H9 (cell line): ENCODE results near the gene STAC2. TPM values are rescaled to one million over a fixed set of nuclear protein-coding genes. Genes with fewer than 3 reads are reported as not detected.
A peak's percentile ranks its signal among the peaks of the same experiment; 100 is the strongest.

Source experiments
- DNase-seq: peaks from one replicate; pipeline ENCODE4 v3.0.0-alpha.2; 2017
- H2AFZ ChIP-seq: one replicate; pipeline ENCODE4 v1.6.1; 2013; ENCODE audit warnings: mild to moderate bottlenecking, low read length, control low read depth, moderate library complexity
- H2AK5ac ChIP-seq: 2 replicates; pipeline ENCODE4 v1.6.1; 2013; ENCODE audit warnings: low read length, control low read depth, mixed read lengths; ENCODE audit not compliant: insufficient read length
- H2BK120ac ChIP-seq: one replicate; pipeline ENCODE4 v1.6.1; 2013; ENCODE audit warnings: low read depth, mild to moderate bottlenecking, low read length, control low read depth, inconsistent platforms; ENCODE audit not compliant: poor library complexity, severe bottlenecking
- H2BK12ac ChIP-seq: 2 replicates; pipeline ENCODE4 v1.6.1; 2013; ENCODE audit warnings: low read length, control low read depth, mixed read lengths, low read depth; ENCODE audit not compliant: insufficient read length
- H2BK15ac ChIP-seq: 2 replicates; pipeline ENCODE4 v1.6.1; 2013; ENCODE audit warnings: low read depth, low read length, control low read depth
- H2BK20ac ChIP-seq: one replicate; pipeline ENCODE4 v1.6.1; 2013; ENCODE audit warnings: low read depth, mild to moderate bottlenecking, low read length, control low read depth, inconsistent platforms; ENCODE audit not compliant: poor library complexity, severe bottlenecking
- H2BK5ac ChIP-seq: 2 replicates; pipeline ENCODE4 v1.6.1; 2013; ENCODE audit warnings: low read length, control low read depth, mixed read lengths; ENCODE audit not compliant: insufficient read length
- H3K14ac ChIP-seq: 2 replicates; pipeline ENCODE4 v1.6.1; 2013; ENCODE audit warnings: low read length, control low read depth; ENCODE audit not compliant: insufficient read depth
- H3K18ac ChIP-seq: 2 replicates; pipeline ENCODE4 v1.6.1; 2013; ENCODE audit warnings: low read depth, mild to moderate bottlenecking, mixed read lengths, low read length, control low read depth; ENCODE audit not compliant: insufficient read length
- H3K23ac ChIP-seq: 2 replicates; pipeline ENCODE4 v1.6.1; 2013; ENCODE audit warnings: low read length, control low read depth, mixed read lengths, low read depth; ENCODE audit not compliant: insufficient read length
- H3K23me2 ChIP-seq: 2 replicates; pipeline ENCODE4 v1.6.1; 2013; ENCODE audit warnings: low read depth, mild to moderate bottlenecking, mixed read lengths, low read length, control low read depth; ENCODE audit not compliant: insufficient read length, poor library complexity, severe bottlenecking
- H3K27ac ChIP-seq: 2 replicates; pipeline ENCODE4 v1.5.1; 2013; ENCODE audit warnings: low read length, control low read depth, mixed read lengths, low read depth; ENCODE audit not compliant: insufficient read length
- H3K27me3 ChIP-seq: 2 replicates; pipeline ENCODE4 v1.6.1; 2013; ENCODE audit warnings: low read length, control low read depth, inconsistent platforms; ENCODE audit not compliant: insufficient read depth
- H3K4ac ChIP-seq: 2 replicates; pipeline ENCODE4 v1.6.1; 2013; ENCODE audit warnings: low read depth, mild to moderate bottlenecking, control low read depth, inconsistent platforms, low read length, moderate library complexity
- H3K4me1 ChIP-seq: 2 replicates; pipeline ENCODE4 v1.6.1; 2013; ENCODE audit warnings: low read length, control low read depth, inconsistent platforms; ENCODE audit not compliant: insufficient read depth
- H3K4me2 ChIP-seq: 2 replicates; pipeline ENCODE4 v1.6.1; 2013; ENCODE audit warnings: low read length, control low read depth, mixed read lengths; ENCODE audit not compliant: insufficient read length, insufficient read depth
- H3K56ac ChIP-seq: 2 replicates; pipeline ENCODE4 v1.6.1; 2013; ENCODE audit warnings: low read depth, mild to moderate bottlenecking, mixed read lengths, low read length, control low read depth; ENCODE audit not compliant: insufficient read length
- H3K79me1 ChIP-seq: 2 replicates; pipeline ENCODE4 v1.6.1; 2013; ENCODE audit warnings: low read depth, mild to moderate bottlenecking, moderate library complexity, low read length, control low read depth, inconsistent platforms; ENCODE audit not compliant: insufficient read depth, poor library complexity, severe bottlenecking
- H3K79me2 ChIP-seq: 2 replicates; pipeline ENCODE4 v1.6.1; 2013; ENCODE audit warnings: low read length, control low read depth, inconsistent platforms; ENCODE audit not compliant: insufficient read depth
- H3K9ac ChIP-seq: 2 replicates; pipeline ENCODE4 v1.6.1; 2013; ENCODE audit warnings: low read length, control low read depth, mixed read lengths; ENCODE audit not compliant: insufficient read length; ENCODE audit errors: extremely low read depth
- H3K9me3 ChIP-seq: one replicate; pipeline ENCODE4 v1.6.1; 2013; ENCODE audit warnings: low read depth, low read length, inconsistent platforms; ENCODE audit not compliant: control insufficient read depth
- H3T11ph ChIP-seq: one replicate; pipeline ENCODE4 v1.6.1; 2013; ENCODE audit warnings: mild to moderate bottlenecking, low read length, control low read depth, inconsistent platforms
- H4K20me1 ChIP-seq: one replicate; pipeline ENCODE4 v1.6.1; 2013; ENCODE audit not compliant: control insufficient read depth, insufficient read length, insufficient read depth
- H4K5ac ChIP-seq: 2 replicates; pipeline ENCODE4 v1.6.1; 2013; ENCODE audit warnings: low read depth, mild to moderate bottlenecking, mixed read lengths, low read length, control low read depth; ENCODE audit not compliant: insufficient read length
- H4K8ac ChIP-seq: replicated peaks from 2 replicates; pipeline ENCODE4 v1.6.1; 2013; ENCODE audit warnings: low read length, control low read depth, mixed read lengths, low read depth; ENCODE audit not compliant: insufficient read length
- H4K91ac ChIP-seq: 2 replicates; pipeline ENCODE4 v1.6.1; 2013; ENCODE audit warnings: low read depth, mild to moderate bottlenecking, moderate library complexity, mixed read lengths, low read length, control low read depth; ENCODE audit not compliant: insufficient read length
- H3K27ac Mint-ChIP-seq, 3 experiments: 2 replicates in 2 of 3; 3 replicates in 1 of 3; pipeline ENCODE4 v1.8.0; 2020 to 2021; ENCODE audit warnings: mixed read lengths in 3 of 3, mild to moderate bottlenecking in 1 of 3, moderate library complexity in 1 of 3
- H3K27me3 Mint-ChIP-seq: 2 replicates; pipeline ENCODE4 v1.8.0; 2021; ENCODE audit warnings: low read depth, mild to moderate bottlenecking, moderate library complexity, mixed read lengths
- H3K36me3 Mint-ChIP-seq, 3 experiments: 2 replicates in 2 of 3; 3 replicates in 1 of 3; pipeline ENCODE4 v1.8.0; 2020 to 2021; ENCODE audit warnings: low read depth in 3 of 3, mixed read lengths in 3 of 3; ENCODE audit not compliant: insufficient read depth in 1 of 3
- H3K4me1 Mint-ChIP-seq, 2 experiments: 2 replicates each; pipeline ENCODE4 v1.8.0; 2020; ENCODE audit warnings: mixed read lengths in 2 of 2
- H3K4me3 Mint-ChIP-seq, 2 experiments: 2 replicates in 1 of 2; 3 replicates in 1 of 2; pipeline ENCODE4 v1.8.0; 2020 to 2021; ENCODE audit warnings: mild to moderate bottlenecking in 2 of 2, mixed read lengths in 2 of 2, moderate library complexity in 1 of 2
- H3K9me3 Mint-ChIP-seq, 2 experiments: 2 replicates in 1 of 2; 3 replicates in 1 of 2; pipeline ENCODE4 v1.8.0; 2020; ENCODE audit warnings: mild to moderate bottlenecking in 2 of 2, mixed read lengths in 2 of 2, moderate library complexity in 1 of 2
- WGBS: extraction: QIAGEN DNeasy Blood & Tissue Kit; methylation state at CpG from one replicate; pipeline ENCODE4 v1.1.7; 2013; ENCODE audit warnings: missing lambda C conversion rate, low lambda C conversion rate, mixed read lengths; ENCODE audit not compliant: insufficient read length; ENCODE audit errors: extremely low coverage; 5-methylcytosine and 5-hydroxymethylcytosine counted together
- total RNA-seq: library from RNA; stranded (reverse); gene quantifications from 2 replicates; pipeline ENCODE4 v1.2.1, GENCODE V29; 2021
- TF ChIP-seq, protein P1 (sequence below): fragments of 200-600 bp; sonication (generic); conservative IDR thresholded peaks from 3 replicates; pipeline ENCODE4 v1.8.0; 2021; ENCODE audit warnings: antibody characterized with exemption, mild to moderate bottlenecking

STAC2 gene
- total RNA-seq, 1 experiment from 2014 or later: 2.5 TPM

DNA sequence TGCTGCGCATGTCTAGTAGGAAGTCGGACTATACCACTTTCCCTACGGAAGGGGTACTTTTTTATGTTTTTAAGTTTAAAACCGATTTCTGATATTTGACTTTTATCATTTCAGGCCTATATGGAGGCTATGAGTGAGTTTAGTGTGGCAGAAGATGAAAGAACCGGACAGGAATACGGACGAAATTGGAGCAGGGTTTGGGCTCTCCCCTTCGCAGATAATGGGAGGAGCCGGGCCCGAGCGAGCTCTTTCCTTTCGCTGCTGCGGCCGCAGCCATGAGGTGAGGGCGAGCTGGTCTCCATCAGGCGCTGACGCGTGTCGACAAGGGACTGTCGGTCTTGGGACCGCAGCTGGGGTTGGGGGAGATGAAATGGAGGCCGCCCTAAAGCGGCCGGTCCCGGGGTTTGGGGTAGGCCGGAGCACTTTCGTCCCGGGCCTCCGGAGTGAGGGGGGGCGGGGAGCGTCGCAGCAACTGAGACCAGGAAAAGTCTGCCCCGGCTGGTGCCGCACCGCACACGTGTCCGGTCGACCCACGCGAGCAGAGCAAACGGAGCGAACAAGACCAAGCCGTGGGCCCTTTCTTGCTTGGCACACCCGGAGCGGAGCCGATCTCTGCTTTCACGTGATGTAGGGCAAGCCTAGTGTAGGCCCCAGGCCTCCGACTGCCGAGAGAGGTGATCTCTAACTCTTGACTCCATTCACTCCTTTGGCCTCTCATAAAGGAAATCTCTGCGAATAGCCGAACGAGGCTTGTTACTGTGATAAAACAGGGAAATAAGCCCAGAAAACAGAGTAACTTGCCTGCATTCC is 25.5 kb downstream of the STAC2 start, which contains the start of gene RPL19:
Gene RPL19, plus strand, starts transcription at position 214 of the 810 bp plus-strand sequence. Its CDS starts 62 bp downstream, at position 276.
- Histone ChIP-seq H4K5ac (peak within 1 kb of the TSS; percentile 97), H3K79me1 (no peaks in the 10 kb centered on the region), H3K4ac (peak within 1 kb of the TSS; percentile 65; the same call in 1 of the 2 replicates), H3K9ac (peak within 1 kb of the TSS; percentile 99), H3K18ac (peak within 1 kb of the TSS; percentile 99), H3K27ac (peak within 1 kb of the TSS; percentile 75), H3T11ph (peak within 1 kb of the TSS; percentile 97), H3K27me3 (no peaks in the 10 kb centered on the region), H2BK20ac (no peak within 1 kb of the TSS), H3K79me2 (peaks cover 9% of the 10 kb centered on the region; the same call in 1 of the 2 replicates), H3K23me2 (peaks cover 8% of the 10 kb centered on the region), H3K56ac (peak within 1 kb of the TSS; percentile 57), H4K8ac (no peak within 1 kb of the TSS), H2BK120ac (no peak within 1 kb of the TSS), H4K20me1 (no peaks in the 10 kb centered on the region), H3K4me2 (peak within 1 kb of the TSS; percentile 88), H2BK12ac (no peak within 1 kb of the TSS), H4K91ac (peak within 1 kb of the TSS; percentile 57), H3K9me3 (no peaks in the 10 kb centered on the region), H3K23ac (peak within 1 kb of the TSS; percentile 72), H3K4me1 (no peaks in the 10 kb centered on the region; the same call in 1 of the 2 replicates), H2BK15ac (no peak within 1 kb of the TSS), H2AK5ac (no peak within 1 kb of the TSS), H2BK5ac (peak within 1 kb of the TSS; percentile 100), H2AFZ (peak within 1 kb of the TSS; percentile 99), H3K14ac (peak within 1 kb of the TSS; percentile 97)
- no peaks in the 10 kb centered on the region for H3K27me3 Mint-ChIP-seq
- TF ChIP-seq, protein P1, sequence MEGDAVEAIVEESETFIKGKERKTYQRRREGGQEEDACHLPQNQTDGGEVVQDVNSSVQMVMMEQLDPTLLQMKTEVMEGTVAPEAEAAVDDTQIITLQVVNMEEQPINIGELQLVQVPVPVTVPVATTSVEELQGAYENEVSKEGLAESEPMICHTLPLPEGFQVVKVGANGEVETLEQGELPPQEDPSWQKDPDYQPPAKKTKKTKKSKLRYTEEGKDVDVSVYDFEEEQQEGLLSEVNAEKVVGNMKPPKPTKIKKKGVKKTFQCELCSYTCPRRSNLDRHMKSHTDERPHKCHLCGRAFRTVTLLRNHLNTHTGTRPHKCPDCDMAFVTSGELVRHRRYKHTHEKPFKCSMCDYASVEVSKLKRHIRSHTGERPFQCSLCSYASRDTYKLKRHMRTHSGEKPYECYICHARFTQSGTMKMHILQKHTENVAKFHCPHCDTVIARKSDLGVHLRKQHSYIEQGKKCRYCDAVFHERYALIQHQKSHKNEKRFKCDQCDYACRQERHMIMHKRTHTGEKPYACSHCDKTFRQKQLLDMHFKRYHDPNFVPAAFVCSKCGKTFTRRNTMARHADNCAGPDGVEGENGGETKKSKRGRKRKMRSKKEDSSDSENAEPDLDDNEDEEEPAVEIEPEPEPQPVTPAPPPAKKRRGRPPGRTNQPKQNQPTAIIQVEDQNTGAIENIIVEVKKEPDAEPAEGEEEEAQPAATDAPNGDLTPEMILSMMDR: no peak
- H3K36me3 Mint-ChIP-seq: peaks cover 39 to 52% (median 51%) of the 10 kb centered on the region in 3 experiments
- H3K9me3 Mint-ChIP-seq: peaks cover 0 to 7% of the 10 kb centered on the region in 2 experiments; a peak in 1 of 5 replicates
- H3K4me3 Mint-ChIP-seq: peak within 1 kb of the TSS; percentile 98
- DNase-seq: peak; percentile 79
- no CpG with 5 or more reads among the region's 52 CpGs for WGBS
- H3K4me1 Mint-ChIP-seq: peaks cover 30 to 39% of the 10 kb centered on the region in 2 experiments
- peak within 1 kb of the TSS; percentile 99 to 100 (median 100) for H3K27ac Mint-ChIP-seq
